Neural crest cell (in vitro differentiated cells): Measurements from ENCODE around the gene DAPK1. TPM values are rescaled to one million over a fixed set of nuclear protein-coding genes. Genes with fewer than 3 reads are reported as not detected.

ENCODE experiments used
- DNase-seq: peaks from one replicate; pipeline ENCODE4 v3.0.0; 2021; ENCODE audit warnings: low read depth, mixed read lengths, low spot score
- H3K27ac Mint-ChIP-seq: one replicate; pipeline ENCODE4 v1.8.0; 2021; ENCODE audit warnings: mild to moderate bottlenecking, mixed read lengths; ENCODE audit not compliant: unreplicated experiment
- H3K27me3 Mint-ChIP-seq: 2 replicates; pipeline ENCODE4 v1.8.0; 2021; ENCODE audit warnings: low read depth, mild to moderate bottlenecking, mixed read lengths
- H3K36me3 Mint-ChIP-seq: 2 replicates; pipeline ENCODE4 v1.8.0; 2021; ENCODE audit warnings: low read depth, mild to moderate bottlenecking, mixed read lengths
- H3K4me1 Mint-ChIP-seq: 2 replicates; pipeline ENCODE4 v1.8.0; 2021; ENCODE audit warnings: mixed read lengths
- H3K4me3 Mint-ChIP-seq: one replicate; pipeline ENCODE4 v1.8.0; 2021; ENCODE audit warnings: mild to moderate bottlenecking, mixed read lengths
- H3K9me3 Mint-ChIP-seq: 2 replicates; pipeline ENCODE4 v1.8.0; 2021; ENCODE audit warnings: mixed read lengths
- total RNA-seq: library from RNA; stranded (reverse); gene quantifications from 2 replicates; pipeline ENCODE4 v1.2.1, GENCODE V29; 2021
- TF ChIP-seq, protein P1 (sequence below): fragments of 200-600 bp; sonication (generic); conservative IDR thresholded peaks from 2 replicates; pipeline ENCODE4 v1.5.0; 2021; ENCODE audit warnings: antibody characterized with exemption, mild to moderate bottlenecking

Gene DAPK1
- total RNA-seq, 1 donor from 2014 or later = 62.7 TPM

DNA sequence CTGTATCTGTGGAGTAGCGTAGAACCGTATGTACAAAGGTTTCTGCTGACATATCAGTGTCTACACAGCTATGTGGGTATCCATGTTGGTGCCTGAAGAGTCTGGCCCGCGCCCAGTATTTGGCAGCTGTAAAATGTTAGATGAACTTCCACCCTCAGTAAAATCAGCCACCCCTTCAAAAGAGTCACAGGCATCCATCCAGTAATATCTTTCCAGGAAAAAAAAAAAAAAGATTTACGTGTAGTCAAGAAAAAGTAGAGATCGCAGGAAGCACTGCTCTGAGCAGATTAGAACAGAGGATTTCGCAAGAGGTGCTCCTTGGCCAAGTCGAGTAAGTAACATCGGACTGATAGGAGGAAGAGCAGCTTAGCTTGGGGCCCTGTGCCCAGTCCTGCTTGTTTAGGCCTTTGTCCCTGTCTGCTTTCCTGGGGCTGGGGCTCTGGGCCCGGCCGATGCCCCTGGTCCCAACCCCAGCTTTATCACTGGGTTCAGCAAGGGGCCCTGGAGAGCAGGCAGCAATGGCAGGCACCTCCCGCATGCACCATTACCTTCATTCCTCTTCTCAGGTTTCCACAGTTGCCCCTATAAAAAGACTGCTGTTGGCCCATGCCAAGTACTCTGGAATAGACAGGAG lies 21.2 kb downstream of the DAPK1 start:
- H3K9me3 Mint-ChIP-seq = no peaks in the 10 kb centered on the region
- H3K4me3 Mint-ChIP-seq = no peak overlapping the region
- H3K27me3 Mint-ChIP-seq = no peaks in the 10 kb centered on the region
- H3K4me1 Mint-ChIP-seq = peaks cover 33% of the 10 kb centered on the region
- no peak overlapping the region for H3K27ac Mint-ChIP-seq
- TF ChIP-seq, protein P1, sequence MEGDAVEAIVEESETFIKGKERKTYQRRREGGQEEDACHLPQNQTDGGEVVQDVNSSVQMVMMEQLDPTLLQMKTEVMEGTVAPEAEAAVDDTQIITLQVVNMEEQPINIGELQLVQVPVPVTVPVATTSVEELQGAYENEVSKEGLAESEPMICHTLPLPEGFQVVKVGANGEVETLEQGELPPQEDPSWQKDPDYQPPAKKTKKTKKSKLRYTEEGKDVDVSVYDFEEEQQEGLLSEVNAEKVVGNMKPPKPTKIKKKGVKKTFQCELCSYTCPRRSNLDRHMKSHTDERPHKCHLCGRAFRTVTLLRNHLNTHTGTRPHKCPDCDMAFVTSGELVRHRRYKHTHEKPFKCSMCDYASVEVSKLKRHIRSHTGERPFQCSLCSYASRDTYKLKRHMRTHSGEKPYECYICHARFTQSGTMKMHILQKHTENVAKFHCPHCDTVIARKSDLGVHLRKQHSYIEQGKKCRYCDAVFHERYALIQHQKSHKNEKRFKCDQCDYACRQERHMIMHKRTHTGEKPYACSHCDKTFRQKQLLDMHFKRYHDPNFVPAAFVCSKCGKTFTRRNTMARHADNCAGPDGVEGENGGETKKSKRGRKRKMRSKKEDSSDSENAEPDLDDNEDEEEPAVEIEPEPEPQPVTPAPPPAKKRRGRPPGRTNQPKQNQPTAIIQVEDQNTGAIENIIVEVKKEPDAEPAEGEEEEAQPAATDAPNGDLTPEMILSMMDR = no peak
- no peak for DNase-seq
- H3K36me3 Mint-ChIP-seq = peaks cover 16% of the 10 kb centered on the region

DNA sequence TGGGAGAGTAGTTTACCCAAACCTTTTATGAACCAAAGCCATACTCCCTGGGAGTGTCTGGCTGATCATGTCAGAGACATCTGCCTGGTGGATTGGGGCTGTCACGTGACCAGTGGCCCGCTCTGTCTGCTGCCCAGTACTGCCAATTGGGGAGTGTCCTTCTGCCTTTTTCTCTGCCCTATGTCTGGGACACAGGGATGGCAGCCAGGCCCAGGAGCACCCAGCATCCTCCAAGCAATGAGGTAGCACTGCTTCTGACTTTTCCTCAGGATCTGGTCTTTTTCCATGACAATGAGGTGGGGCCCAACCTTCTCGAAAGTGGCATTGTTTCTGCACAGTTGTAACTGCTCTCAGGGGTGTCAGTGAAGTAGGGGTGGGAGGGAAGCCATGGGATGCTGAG lies 21.8 kb downstream of the DAPK1 start:
- no peaks in the 10 kb centered on the region for H3K27me3 Mint-ChIP-seq
- H3K27ac Mint-ChIP-seq = no peak overlapping the region
- TF ChIP-seq, protein P1 = no peak
- peaks cover 26% of the 10 kb centered on the region for H3K4me1 Mint-ChIP-seq
- no peaks in the 10 kb centered on the region for H3K9me3 Mint-ChIP-seq
- H3K36me3 Mint-ChIP-seq = peaks cover 19% of the 10 kb centered on the region
- no peak overlapping the region for H3K4me3 Mint-ChIP-seq
- DNase-seq = no peak

DNA sequence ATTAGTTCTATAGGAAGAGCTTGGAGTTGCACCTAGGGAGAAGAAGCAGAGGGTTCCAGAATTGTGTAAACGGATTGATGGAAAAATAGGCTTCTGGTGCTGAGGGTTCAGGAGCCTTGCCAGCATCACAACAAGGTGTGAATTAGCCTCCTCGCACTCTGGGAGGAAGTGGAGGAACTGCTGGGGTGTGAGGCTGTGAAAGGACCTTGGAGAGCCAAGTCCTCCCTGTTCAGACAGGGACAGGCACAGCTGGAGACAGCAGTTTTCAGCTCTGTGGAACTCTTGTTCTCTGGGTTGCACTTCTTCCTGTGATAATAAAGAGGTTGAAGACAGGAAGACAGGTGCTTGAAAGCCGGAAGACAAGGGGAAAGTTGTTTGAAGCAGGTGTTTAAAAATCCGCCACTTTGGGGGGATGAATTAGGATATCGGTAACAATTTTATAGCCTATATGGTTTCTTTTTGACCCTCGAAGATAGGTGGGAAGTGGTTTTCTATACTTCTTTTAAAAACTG lies 22.6 kb downstream of the DAPK1 start:
- peaks cover 19% of the 10 kb centered on the region for H3K4me1 Mint-ChIP-seq
- TF ChIP-seq, protein P1 = no peak

DNA sequence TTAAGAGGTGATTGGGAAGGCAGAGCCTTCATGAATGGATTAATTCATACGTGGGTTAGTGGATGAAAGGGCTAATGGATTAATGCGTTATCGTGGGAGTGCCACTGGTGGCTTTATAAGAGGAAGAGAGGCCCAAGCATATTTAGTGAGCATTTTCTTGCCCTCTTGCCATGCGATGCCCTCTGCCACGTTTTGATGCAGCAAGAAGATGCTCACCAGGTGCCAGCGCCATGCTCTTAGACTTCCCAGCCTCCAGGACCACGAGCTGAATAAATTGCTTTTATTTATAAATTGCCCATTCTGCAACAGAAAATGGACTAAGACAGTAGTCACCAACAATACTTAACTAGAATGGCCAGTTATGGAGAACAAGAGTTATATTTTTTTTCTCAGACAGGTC lies 24.2 kb downstream of the DAPK1 start:
- no peak for DNase-seq
- H3K27me3 Mint-ChIP-seq = no peaks in the 10 kb centered on the region
- H3K4me1 Mint-ChIP-seq = peaks cover 4% of the 10 kb centered on the region
- H3K9me3 Mint-ChIP-seq = no peaks in the 10 kb centered on the region
- TF ChIP-seq, protein P1 = no peak
- H3K36me3 Mint-ChIP-seq = peaks cover 13% of the 10 kb centered on the region
- no peak overlapping the region for H3K27ac Mint-ChIP-seq
- H3K4me3 Mint-ChIP-seq = no peak overlapping the region

More for the DNA sequence above, 22.6 kb downstream of the DAPK1 start:
- Mint-ChIP-seq H3K36me3 (peaks cover 19% of the 10 kb centered on the region), H3K27ac (no peak overlapping the region), H3K4me3 (no peak overlapping the region), H3K9me3 (no peaks in the 10 kb centered on the region), H3K27me3 (no peaks in the 10 kb centered on the region)
- no peak for DNase-seq

DNA sequence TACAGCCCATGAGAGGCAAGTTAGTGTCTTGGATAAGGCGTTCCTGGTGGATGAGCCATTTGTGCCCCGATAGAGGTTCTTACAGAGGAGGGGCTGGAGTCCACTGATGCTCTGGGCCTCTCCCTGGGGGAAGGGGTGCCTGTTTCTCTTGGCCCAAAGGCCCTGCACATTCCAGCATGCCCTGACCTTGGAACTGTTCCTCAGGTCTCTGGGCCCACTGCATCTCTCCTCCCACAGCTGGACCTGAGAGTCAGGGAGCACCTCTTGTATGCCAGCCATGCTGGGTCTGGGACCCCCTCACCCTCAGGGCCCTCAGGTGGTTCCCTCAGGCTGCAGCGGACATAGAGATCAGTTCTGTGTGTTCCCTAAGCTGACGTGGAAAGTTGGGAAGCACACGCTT lies 26.4 kb downstream of the DAPK1 start:
- Mint-ChIP-seq H3K27ac (no peak overlapping the region), H3K4me1 (peaks cover 4% of the 10 kb centered on the region), H3K36me3 (peaks cover 13% of the 10 kb centered on the region), H3K9me3 (no peaks in the 10 kb centered on the region), H3K4me3 (no peak overlapping the region), H3K27me3 (no peaks in the 10 kb centered on the region)
- TF ChIP-seq, protein P1 = no peak
- DNase-seq = no peak
